HFFc6 (cell line): Measurements from ENCODE around the gene PLIN4. TPM values are rescaled to one million over a fixed set of nuclear protein-coding genes. Genes with fewer than 3 reads are reported as not detected.
"Not testable (repeated sequence)": the region's sequence is repeated elsewhere in the genome, so short reads cannot be mapped to it uniquely, and the experiment has no call there.

Source experiments
- DNase-seq: peaks from one replicate; pipeline ENCODE4 v3.0.0-alpha.2; 2018
- H3K27ac Mint-ChIP-seq: 2 replicates; pipeline ENCODE4 v1.8.0; 2020; ENCODE audit warnings: mild to moderate bottlenecking, mixed read lengths
- H3K27me3 Mint-ChIP-seq: 2 replicates; pipeline ENCODE4 v1.8.0; 2021; ENCODE audit warnings: mild to moderate bottlenecking, moderate library complexity, mixed read lengths; ENCODE audit not compliant: insufficient read depth
- H3K36me3 Mint-ChIP-seq: 2 replicates; pipeline ENCODE4 v1.8.0; 2021; ENCODE audit warnings: low read depth, mixed read lengths
- H3K4me1 Mint-ChIP-seq: 2 replicates; pipeline ENCODE4 v1.8.0; 2020; ENCODE audit warnings: low read depth, mixed read lengths
- H3K4me3 Mint-ChIP-seq: 2 replicates; pipeline ENCODE4 v1.8.0; 2020; ENCODE audit warnings: mild to moderate bottlenecking, moderate library complexity, mixed read lengths
- H3K9me3 Mint-ChIP-seq: 2 replicates; pipeline ENCODE4 v1.8.0; 2020; ENCODE audit warnings: mild to moderate bottlenecking, mixed read lengths
- CTCF ChIP-seq: fragments of 200-600 bp; sonication (generic); IDR thresholded peaks from 2 replicates; pipeline ENCODE4 v1.5.0; 2021; ENCODE audit warnings: antibody characterized with exemption, mild to moderate bottlenecking
- total RNA-seq, 6 experiments: library from RNA; stranded (reverse); fragmentation: NEBNext Ultra II Directional; extraction: Animal tissue kit (Norgen Biotek cat#: 25700); gene quantifications; 2 replicates in 1 of 6; 3 replicates in 5 of 6; pipeline ENCODE4 v1.2.3, GENCODE V29; 2021

PLIN4 gene
- total RNA-seq, 6 experiments from 2014 or later: not detected

GRCh38 chr19:4533334-4533733 lies 15.0 kb upstream of the PLIN4 start:
- H3K36me3 Mint-ChIP-seq: no peaks in the 10 kb centered on the region
- no peak for DNase-seq
- TF ChIP-seq CTCF: no peak
- no peaks in the 10 kb centered on the region for H3K4me1 Mint-ChIP-seq
- no peak overlapping the region for H3K27ac Mint-ChIP-seq
- H3K4me3 Mint-ChIP-seq: no peak overlapping the region
- H3K9me3 Mint-ChIP-seq: no peaks in the 10 kb centered on the region
- peaks cover 23% of the 10 kb centered on the region for H3K27me3 Mint-ChIP-seq

- Mint-ChIP-seq H3K27me3 (peaks cover 17% of the 10 kb centered on the region), H3K36me3 (no peaks in the 10 kb centered on the region), H3K27ac (no peak overlapping the region), H3K4me1 (no peaks in the 10 kb centered on the region), H3K4me3 (no peak overlapping the region), H3K9me3 (no peaks in the 10 kb centered on the region)
- no peak for TF ChIP-seq CTCF
- DNase-seq: no peak
Measured at GRCh38 chr19:4531562-4532165, 13.4 kb upstream of the PLIN4 start.

- TF ChIP-seq CTCF: no peak
- Mint-ChIP-seq H3K9me3 (no peaks in the 10 kb centered on the region), H3K27me3 (peaks cover 11% of the 10 kb centered on the region), H3K36me3 (no peaks in the 10 kb centered on the region), H3K4me3 (no peak overlapping the region), H3K27ac (no peak overlapping the region), H3K4me1 (no peaks in the 10 kb centered on the region)
- DNase-seq: no peak
Measured at GRCh38 chr19:4529924-4530522, 11.7 kb upstream of the PLIN4 start.

DNA sequence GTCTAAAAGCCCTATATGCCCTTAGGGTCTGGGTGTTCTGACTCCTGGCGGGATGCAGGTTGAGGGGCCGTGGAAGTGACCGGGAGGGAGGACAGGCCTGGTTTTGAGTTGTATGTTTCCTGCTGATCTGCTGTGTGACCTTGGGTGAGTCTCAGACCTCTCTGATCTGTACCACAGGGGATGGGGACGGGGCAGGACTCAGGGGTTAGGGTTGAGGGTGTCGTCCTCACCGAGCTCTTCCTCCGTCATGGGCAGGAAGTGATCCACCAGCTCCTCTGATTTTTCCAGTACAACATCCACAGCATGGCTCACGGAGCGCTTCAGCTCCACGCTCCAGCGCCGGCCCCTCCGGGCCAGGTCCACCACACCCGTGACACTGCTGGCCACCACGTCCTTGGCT lies 10.6 kb upstream of the PLIN4 start:
- TF ChIP-seq CTCF: no peak
- no peaks in the 10 kb centered on the region for H3K9me3 Mint-ChIP-seq
- H3K4me3 Mint-ChIP-seq: no peak overlapping the region
- DNase-seq: no peak
- H3K4me1 Mint-ChIP-seq: no peaks in the 10 kb centered on the region
- H3K27me3 Mint-ChIP-seq: peaks cover 4% of the 10 kb centered on the region
- H3K36me3 Mint-ChIP-seq: no peaks in the 10 kb centered on the region
- no peak overlapping the region for H3K27ac Mint-ChIP-seq

DNA sequence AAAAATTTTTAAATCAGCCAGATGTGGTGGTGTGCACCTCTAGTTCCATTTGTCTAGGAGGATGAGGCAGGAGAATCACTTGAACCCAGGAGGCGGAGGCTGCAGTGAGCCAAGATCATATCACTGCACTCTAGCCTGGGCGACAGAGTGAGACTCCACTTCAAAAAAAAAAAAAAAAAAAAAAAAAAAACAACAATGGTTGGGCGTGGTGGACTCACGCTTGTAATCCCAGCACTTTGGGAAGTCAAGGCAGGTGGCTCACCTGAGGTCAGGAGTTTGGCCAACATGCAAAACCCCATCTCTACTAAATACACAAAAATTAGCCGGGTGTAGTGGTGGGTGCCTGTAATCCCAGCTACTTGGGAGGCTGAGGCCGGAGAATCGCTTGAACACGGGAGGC lies 9.1 kb upstream of the PLIN4 start:
- DNase-seq, H3K27ac Mint-ChIP-seq, H3K4me3 Mint-ChIP-seq, H3K9me3 Mint-ChIP-seq, H3K36me3 Mint-ChIP-seq, H3K4me1 Mint-ChIP-seq, H3K27me3 Mint-ChIP-seq: not testable (repeated sequence)

DNA sequence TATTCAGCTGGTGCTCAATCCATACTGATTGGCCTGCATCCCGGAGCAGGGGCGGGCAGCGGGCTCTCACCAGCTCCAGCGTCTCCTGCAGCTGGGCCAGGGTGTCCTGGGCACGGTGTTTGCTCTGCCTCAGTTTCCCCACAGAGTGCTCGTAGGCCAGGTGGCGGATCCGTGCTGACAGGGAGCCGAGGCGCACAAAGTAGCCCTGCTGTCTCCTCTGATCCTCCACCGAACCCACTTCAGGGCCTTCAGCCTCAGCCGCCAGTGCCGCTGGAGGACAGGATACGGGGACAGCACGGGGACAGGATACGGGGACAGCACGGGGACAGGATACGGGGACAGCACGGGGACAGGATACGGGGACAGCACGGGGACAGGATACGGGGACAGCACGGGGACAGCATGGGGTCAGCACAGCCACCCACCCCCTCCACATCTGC lies 7.3 kb upstream of the PLIN4 start:
- peaks cover 8% of the 10 kb centered on the region for H3K27me3 Mint-ChIP-seq
- no peak for TF ChIP-seq CTCF
- no peaks in the 10 kb centered on the region for H3K9me3 Mint-ChIP-seq
- H3K4me3 Mint-ChIP-seq: no peak overlapping the region
- no peak overlapping the region for H3K27ac Mint-ChIP-seq
- no peak for DNase-seq
- no peaks in the 10 kb centered on the region for H3K36me3 Mint-ChIP-seq
- 0 out of 2 replicates have a peak, but pooled peaks cover 6% of the 10 kb centered on the region for H3K4me1 Mint-ChIP-seq
